Lung (tissue), 12 donors: Measurements from ENCODE around the gene TMTC2. TPM values are rescaled to one million over a fixed set of nuclear protein-coding genes. Genes with fewer than 3 reads are reported as not detected.
"Not testable (repeated sequence)": the region's sequence is repeated elsewhere in the genome, so short reads cannot be mapped to it uniquely, and the experiment has no call there.

Experiments used
- ATAC-seq: fragments of 200-7000 bp; cut with Tn5 transposase; one replicate; pipeline ENCODE4 v1.9.1; 2020; ENCODE audit warnings: moderate number of reproducible peaks; ENCODE audit not compliant: insufficient read depth, low FRiP score
- DNase-seq, 3 donors: peaks; one replicate each; pipeline ENCODE4 v3.0.0-alpha.2; 2013 to 2017
- H3K27ac ChIP-seq, 2 donors: one replicate each; pipeline ENCODE4 v1.5.1; 2013; ENCODE audit warnings: mild to moderate bottlenecking in 2 of 2, moderate library complexity in 2 of 2, control low read depth in 1 of 2, inconsistent platforms in 1 of 2, low read depth in 1 of 2, low read length in 1 of 2
- H3K27me3 ChIP-seq, 3 donors: one replicate each; pipeline ENCODE4 v1.5.1; 2013; ENCODE audit warnings: low read length in 2 of 3; ENCODE audit not compliant: control insufficient read depth in 3 of 3, insufficient read depth in 3 of 3
- H3K36me3 ChIP-seq, 4 donors: one replicate each; pipeline ENCODE4 v1.5.1; 2013; ENCODE audit warnings: low read length in 4 of 4, mild to moderate bottlenecking in 1 of 4, moderate library complexity in 1 of 4; ENCODE audit not compliant: control insufficient read depth in 4 of 4, insufficient read depth in 4 of 4
- H3K4me1 ChIP-seq, 5 donors: one replicate each; pipeline ENCODE4 v1.5.1; 2013; ENCODE audit warnings: low read length in 5 of 5, mild to moderate bottlenecking in 2 of 5, moderate library complexity in 1 of 5; ENCODE audit not compliant: control insufficient read depth in 5 of 5, insufficient read depth in 5 of 5
- H3K4me3 ChIP-seq: one replicate; pipeline ENCODE4 v1.5.1; 2013; ENCODE audit warnings: mild to moderate bottlenecking, control low read depth, moderate library complexity
- H3K9ac ChIP-seq, 2 donors: one replicate each; pipeline ENCODE4 v1.5.1; 2013; ENCODE audit warnings: low read length in 2 of 2, control low read depth in 1 of 2; ENCODE audit not compliant: insufficient read depth in 1 of 2
- H3K9me3 ChIP-seq, 4 donors: one replicate each; pipeline ENCODE4 v1.5.1; 2013; ENCODE audit warnings: low read length in 3 of 4, mild to moderate bottlenecking in 1 of 4, moderate library complexity in 1 of 4; ENCODE audit not compliant: control insufficient read depth in 4 of 4, insufficient read depth in 3 of 4
- WGBS, 2 donors: extraction: QIAGEN DNeasy Blood & Tissue Kit; methylation state at CpG; one replicate each; pipeline ENCODE4 v1.1.7; 2013; 5-methylcytosine and 5-hydroxymethylcytosine counted together
- polyA plus RNA-seq, 2 donors: library from polyadenylated mRNA; stranded (reverse); fragments of 200-250 nt; gene quantifications; one replicate each; pipeline ENCODE4 v1.2.1, GENCODE V29; 2013
- total RNA-seq, 2 donors: library from RNA; depleted of rRNA in 1 of 2; stranded (reverse); fragments of >200 nt in 1 of 2; gene quantifications; one replicate each; pipeline ENCODE4 v1.2.1, GENCODE V29; 2014 to 2021
- TF ChIP-seq, protein P1 (sequence below): IDR thresholded peaks from 2 replicates; pipeline ENCODE4 v1.5.1; 2012; ENCODE audit warnings: mild to moderate bottlenecking; ENCODE audit errors: control extremely low read depth, extremely low read depth
- donor health status: control.
- donor health status: control.
- donor health status: Bipolar disorder and iron deficiency.
- donor health status: healthy.
- donor health status: DM: yes; HTN: yes; CAD: no.

TMTC2 gene
- total and polyA plus RNA-seq, 4 donors, result 5.3 to 77.1 (median 14.0) TPM

DNA sequence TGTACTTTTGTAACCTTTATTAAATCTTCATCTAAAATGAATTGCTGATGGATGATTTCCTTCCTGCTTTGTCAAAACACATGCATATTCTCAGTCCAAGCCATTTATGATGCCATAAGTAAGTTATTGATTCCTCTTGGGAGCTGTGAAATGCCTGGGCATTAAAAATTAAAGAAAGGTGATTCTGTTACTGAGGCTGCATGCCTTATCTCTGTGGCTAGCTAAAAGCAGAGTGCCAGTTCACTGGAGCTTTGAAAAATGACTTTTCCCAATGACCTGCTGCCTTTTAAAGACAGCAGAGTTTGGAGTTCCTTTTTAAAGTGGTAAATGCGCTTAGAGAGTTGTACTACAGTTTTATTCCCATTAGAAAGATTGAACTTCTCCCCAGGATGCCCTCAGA is 152.1 kb downstream of the TMTC2 start:
- Histone ChIP-seq H3K27me3 (no peaks in the 10 kb centered on the region), H3K9ac (no peak overlapping the region), H3K9me3 (no peaks in the 10 kb centered on the region), H3K27ac (no peak overlapping the region), H3K4me1 (peaks cover 0 to 19% (median 0%) of the 10 kb centered on the region in 5 donors), H3K36me3 (no peaks in the 10 kb centered on the region), H3K4me3 (no peak overlapping the region)
- no peak for ATAC-seq
- no peak for DNase-seq
- TF ChIP-seq, protein P1, sequence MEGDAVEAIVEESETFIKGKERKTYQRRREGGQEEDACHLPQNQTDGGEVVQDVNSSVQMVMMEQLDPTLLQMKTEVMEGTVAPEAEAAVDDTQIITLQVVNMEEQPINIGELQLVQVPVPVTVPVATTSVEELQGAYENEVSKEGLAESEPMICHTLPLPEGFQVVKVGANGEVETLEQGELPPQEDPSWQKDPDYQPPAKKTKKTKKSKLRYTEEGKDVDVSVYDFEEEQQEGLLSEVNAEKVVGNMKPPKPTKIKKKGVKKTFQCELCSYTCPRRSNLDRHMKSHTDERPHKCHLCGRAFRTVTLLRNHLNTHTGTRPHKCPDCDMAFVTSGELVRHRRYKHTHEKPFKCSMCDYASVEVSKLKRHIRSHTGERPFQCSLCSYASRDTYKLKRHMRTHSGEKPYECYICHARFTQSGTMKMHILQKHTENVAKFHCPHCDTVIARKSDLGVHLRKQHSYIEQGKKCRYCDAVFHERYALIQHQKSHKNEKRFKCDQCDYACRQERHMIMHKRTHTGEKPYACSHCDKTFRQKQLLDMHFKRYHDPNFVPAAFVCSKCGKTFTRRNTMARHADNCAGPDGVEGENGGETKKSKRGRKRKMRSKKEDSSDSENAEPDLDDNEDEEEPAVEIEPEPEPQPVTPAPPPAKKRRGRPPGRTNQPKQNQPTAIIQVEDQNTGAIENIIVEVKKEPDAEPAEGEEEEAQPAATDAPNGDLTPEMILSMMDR, result no peak
- WGBS, 2 donors, result 92% methylated on average over 1 of the region's 1 CpG

DNA sequence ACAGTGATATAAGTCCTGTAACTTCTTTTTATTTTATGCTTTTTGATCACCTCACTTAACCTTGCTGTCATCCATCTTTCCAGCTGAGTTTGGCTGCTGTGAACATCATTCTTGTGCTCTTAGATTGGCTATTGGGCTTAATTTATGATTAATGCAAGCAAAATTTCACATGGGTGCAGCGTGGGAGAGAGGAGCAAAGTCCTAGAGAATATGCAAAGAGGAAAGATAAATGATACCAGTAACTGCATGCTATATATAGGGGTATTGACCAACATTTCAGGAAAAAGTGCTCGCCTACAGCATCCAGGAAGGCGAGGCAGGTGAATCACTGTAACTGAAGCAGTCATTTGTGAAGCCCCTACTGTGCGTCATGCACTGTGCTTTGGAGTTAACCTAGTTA is 153.1 kb downstream of the TMTC2 start:
- ATAC-seq (no peak), DNase-seq (no peak)
- WGBS, 2 donors, result 93% methylated on average over 4 of the region's 4 CpGs
- TF ChIP-seq, protein P1, result no peak
- H3K9me3 ChIP-seq, result no peaks in the 10 kb centered on the region
- H3K27ac ChIP-seq, result no peak overlapping the region
- no peaks in the 10 kb centered on the region for H3K27me3 ChIP-seq
- peaks cover 0 to 4% (median 0%) of the 10 kb centered on the region in 4 donors for H3K36me3 ChIP-seq
- no peak overlapping the region for H3K4me3 ChIP-seq
- H3K9ac ChIP-seq, result no peak overlapping the region
- peaks cover 0 to 19% (median 0%) of the 10 kb centered on the region in 5 donors for H3K4me1 ChIP-seq

DNA sequence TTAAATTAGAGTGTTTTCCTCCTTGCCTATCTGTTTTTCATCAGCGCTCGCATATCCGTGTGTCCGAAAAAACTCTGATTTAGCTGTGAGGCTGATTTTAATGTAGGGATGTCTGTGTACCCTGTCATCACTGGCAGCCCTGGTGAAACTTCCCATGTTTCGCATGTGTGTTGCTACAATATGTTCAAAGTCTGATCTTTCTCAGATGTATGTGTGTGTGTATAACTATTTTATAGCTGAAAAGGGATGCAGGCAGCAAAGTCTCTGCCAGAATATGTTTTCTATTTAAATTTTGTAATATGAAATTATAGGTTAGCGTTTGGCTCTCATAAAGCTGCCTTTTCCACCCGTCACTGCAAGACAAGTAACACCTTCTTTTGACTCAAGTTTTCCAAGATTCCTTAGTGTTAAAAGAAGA is 154.8 kb downstream of the TMTC2 start:
- peak in 1 of 3 donors; percentile 43 for DNase-seq
- no peak for ATAC-seq
- no peak overlapping the region for H3K4me3 ChIP-seq
- H3K36me3 ChIP-seq, result peaks cover 0 to 4% (median 0%) of the 10 kb centered on the region in 4 donors
- WGBS, 2 donors, result 88% methylated on average over 7 of the region's 7 CpGs
- H3K27me3 ChIP-seq, result no peaks in the 10 kb centered on the region
- no peak overlapping the region for H3K27ac ChIP-seq
- H3K9me3 ChIP-seq, result no peaks in the 10 kb centered on the region
- no peak overlapping the region for H3K9ac ChIP-seq
- H3K4me1 ChIP-seq, result peaks cover 0 to 19% (median 0%) of the 10 kb centered on the region in 5 donors
- TF ChIP-seq, protein P1, result no peak

DNA sequence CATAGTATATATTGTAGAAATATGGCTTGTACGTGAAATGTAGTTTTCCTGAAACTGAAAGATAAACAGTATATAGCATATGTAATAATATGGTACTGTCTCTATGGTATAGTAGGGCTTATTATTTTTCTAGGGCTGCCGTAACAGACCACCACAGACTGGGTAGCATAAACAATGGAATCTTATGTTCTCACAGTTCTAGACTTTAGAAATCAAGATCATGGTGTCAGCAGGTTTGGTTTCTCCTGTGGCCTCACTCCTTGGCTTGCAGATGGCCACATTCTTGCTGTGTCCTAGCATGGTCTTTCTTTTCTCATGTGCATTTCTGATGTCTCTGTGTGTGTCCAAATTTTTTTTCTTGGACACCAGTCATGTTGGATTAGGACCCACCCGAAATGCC is 155.8 kb downstream of the TMTC2 start:
- H3K4me3 ChIP-seq, result no peak overlapping the region
- H3K27ac ChIP-seq, result no peak overlapping the region
- no peaks in the 10 kb centered on the region for H3K27me3 ChIP-seq
- H3K36me3 ChIP-seq, result peaks cover 0 to 4% (median 0%) of the 10 kb centered on the region in 4 donors
- no peak for ATAC-seq
- H3K9ac ChIP-seq, result no peak overlapping the region
- WGBS, 2 donors, result 97 to 98% methylated on average over 3 of the region's 3 CpGs
- no peaks in the 10 kb centered on the region for H3K9me3 ChIP-seq
- H3K4me1 ChIP-seq, result peaks cover 0 to 19% (median 0%) of the 10 kb centered on the region in 5 donors
- TF ChIP-seq, protein P1, result no peak
- DNase-seq, result no peak

DNA sequence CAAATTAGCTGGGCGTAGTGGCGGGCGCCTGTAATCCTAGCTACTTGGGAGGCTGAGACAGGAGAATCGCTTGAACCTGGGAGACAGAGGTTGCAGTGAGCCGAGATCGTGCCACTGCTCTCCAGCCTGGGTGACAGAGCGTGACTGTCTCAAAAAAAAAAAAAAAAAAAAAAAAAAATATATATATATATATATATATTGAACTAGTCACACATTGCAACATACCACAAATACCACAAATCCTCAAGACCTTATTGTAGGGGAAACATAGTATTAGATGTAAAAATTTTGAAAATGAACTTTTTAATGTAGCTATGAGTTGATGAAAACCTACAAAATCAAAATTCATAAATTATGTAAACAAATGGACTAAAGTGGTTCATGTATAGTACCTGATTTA is 158.4 kb downstream of the TMTC2 start:
- WGBS, 2 donors, result 75 to 92% methylated on average over 6 to 7 of the region's 7 CpGs

More for the DNA sequence above, 158.4 kb downstream of the TMTC2 start:
- not testable (repeated sequence) for H3K36me3 ChIP-seq, DNase-seq, H3K27ac ChIP-seq, H3K9ac ChIP-seq, ATAC-seq, H3K27me3 ChIP-seq, H3K4me1 ChIP-seq, H3K9me3 ChIP-seq, H3K4me3 ChIP-seq
